ENCODE measurements around the gene SLC25A38.
A peak's percentile ranks its signal among the peaks of the same experiment; 100 is the strongest.
"Not testable (repeated sequence)": the region's sequence is repeated elsewhere in the genome, so short reads cannot be mapped to it uniquely, and the experiment has no call there.

The SLC25A38 gene

GRCh38 chr3:39408493-39409372 lies 25.6 kb downstream of the SLC25A38 start:
- no peak for DNase-seq

GRCh38 chr3:39409514-39410136 lies 26.5 kb downstream of the SLC25A38 start:
- no peak for DNase-seq

- no peak for DNase-seq
Measured at GRCh38 chr3:39410893-39411292, 27.7 kb downstream of the SLC25A38 start.

GRCh38 chr3:39412668-39413260 lies 29.6 kb downstream of the SLC25A38 start:
- DNase-seq: no peak

GRCh38 chr3:39413691-39414420 lies 30.7 kb downstream of the SLC25A38 start:
- DNase-seq: no peak

GRCh38 chr3:39414421-39414907 lies 31.3 kb downstream of the SLC25A38 start:
- DNase-seq: no peak

GRCh38 chr3:39415302-39415701 lies 32.1 kb downstream of the SLC25A38 start:
- DNase-seq: not testable (repeated sequence)

GRCh38 chr3:39415983-39416382 lies 32.8 kb downstream of the SLC25A38 start:
- no peak for DNase-seq

- DNase-seq: not testable (repeated sequence)
Measured at GRCh38 chr3:39416998-39417397, 33.8 kb downstream of the SLC25A38 start.

GRCh38 chr3:39418556-39419225 lies 35.5 kb downstream of the SLC25A38 start:
- DNase-seq: not testable (repeated sequence)

GRCh38 chr3:39419742-39420315 lies 36.7 kb downstream of the SLC25A38 start:
- peak; percentile 3 for DNase-seq

- DNase-seq: no peak
Measured at GRCh38 chr3:39420543-39420942, 37.4 kb downstream of the SLC25A38 start.

- no peak for DNase-seq
Measured at GRCh38 chr3:39423436-39423970, 40.3 kb downstream of the SLC25A38 start.

- DNase-seq: no peak
Measured at GRCh38 chr3:39426312-39426711, 43.1 kb downstream of the SLC25A38 start.

GRCh38 chr3:39427506-39427905 lies 44.3 kb downstream of the SLC25A38 start:
- DNase-seq: no peak

- no peak for DNase-seq
Measured at GRCh38 chr3:39428745-39429201, 45.6 kb downstream of the SLC25A38 start.

- DNase-seq: no peak
Measured at GRCh38 chr3:39429466-39429865, 46.3 kb downstream of the SLC25A38 start.

GRCh38 chr3:39432342-39432741 lies 49.2 kb downstream of the SLC25A38 start:
- no peak for DNase-seq

GRCh38 chr3:39433642-39434041 lies 50.5 kb downstream of the SLC25A38 start:
- no peak for DNase-seq

GRCh38 chr3:39434574-39434973 lies 51.4 kb downstream of the SLC25A38 start:
- DNase-seq: no peak

- no peak for DNase-seq
Measured at GRCh38 chr3:39435006-39435748, 52.0 kb downstream of the SLC25A38 start.
